Liver (tissue), 9 donors: ENCODE data around the gene POU5F1. TPM values are rescaled to one million over a fixed set of nuclear protein-coding genes. Genes with fewer than 3 reads are reported as not detected.

Experiments
- DNase-seq: peaks from one replicate; pipeline ENCODE4 v3.0.0-alpha.2; 2017; ENCODE audit warnings: low spot score
- H3K27ac ChIP-seq, 2 donors: one replicate each; pipeline ENCODE4 v1.7.0; 2013; ENCODE audit warnings: inconsistent platforms in 2 of 2, low read length in 2 of 2, control low read depth in 1 of 2, low read depth in 1 of 2, mild to moderate bottlenecking in 1 of 2
- H3K27me3 ChIP-seq, 4 donors: one replicate each; pipeline versions ENCODE4 v1.6.1 to v1.7.0; 2013; ENCODE audit warnings: low read length in 3 of 4, inconsistent platforms in 1 of 4, mild to moderate bottlenecking in 1 of 4, moderate library complexity in 1 of 4; ENCODE audit not compliant: control insufficient read depth in 4 of 4, insufficient read depth in 4 of 4
- H3K36me3 ChIP-seq, 4 donors: one replicate each; pipeline versions ENCODE4 v1.6.1 to v1.7.0; 2013; ENCODE audit warnings: low read length in 3 of 4, mild to moderate bottlenecking in 3 of 4, low read depth in 1 of 4, moderate library complexity in 1 of 4; ENCODE audit not compliant: control insufficient read depth in 4 of 4, insufficient read depth in 3 of 4
- H3K4me1 ChIP-seq, 4 donors: one replicate each; pipeline versions ENCODE4 v1.6.1 to v1.7.0; 2013; ENCODE audit warnings: low read length in 3 of 4, mild to moderate bottlenecking in 3 of 4, moderate library complexity in 1 of 4; ENCODE audit not compliant: control insufficient read depth in 4 of 4, insufficient read depth in 4 of 4
- H3K4me3 ChIP-seq, 3 donors: one replicate each; pipeline versions ENCODE4 v1.6.1 to v1.7.0; 2013; ENCODE audit warnings: low read length in 3 of 3, control low read depth in 1 of 3, low read depth in 1 of 3, mild to moderate bottlenecking in 1 of 3
- H3K9ac ChIP-seq, 2 donors: one replicate each; pipeline ENCODE4 v1.7.0; 2013; ENCODE audit warnings: low read length in 2 of 2, mild to moderate bottlenecking in 2 of 2, moderate library complexity in 2 of 2, control low read depth in 1 of 2, low read depth in 1 of 2
- H3K9me3 ChIP-seq, 4 donors: one replicate each; pipeline versions ENCODE4 v1.6.1 to v1.7.0; 2013; ENCODE audit warnings: low read length in 3 of 4; ENCODE audit not compliant: control insufficient read depth in 4 of 4
- FOXA1 ChIP-seq: IDR thresholded peaks from 2 replicates; pipeline ENCODE4 v1.6.1; 2016; ENCODE audit warnings: antibody characterized with exemption
- GABPA ChIP-seq, 2 donors: IDR thresholded peaks in 1 of 2; conservative IDR thresholded peaks in 1 of 2; 2 replicates each; pipeline ENCODE4 v1.6.1; 2016; ENCODE audit warnings: antibody characterized with exemption in 2 of 2, mild to moderate bottlenecking in 1 of 2, moderate library complexity in 1 of 2
- HNF4A ChIP-seq, 2 donors: conservative IDR thresholded peaks; 2 replicates each; pipeline ENCODE4 v1.6.1; 2016; ENCODE audit warnings: antibody characterized with exemption in 2 of 2, mild to moderate bottlenecking in 2 of 2
- HNF4G ChIP-seq: IDR thresholded peaks from 2 replicates; pipeline ENCODE4 v1.6.1; 2016; ENCODE audit warnings: antibody characterized with exemption
- JUND ChIP-seq, 2 donors: IDR thresholded peaks; 2 replicates each; pipeline ENCODE4 v1.6.1; 2016; ENCODE audit warnings: antibody characterized with exemption in 2 of 2
- NR2F2 ChIP-seq: IDR thresholded peaks from 2 replicates; pipeline ENCODE4 v1.6.1; 2016; ENCODE audit warnings: antibody characterized with exemption
- RAD21 ChIP-seq, 2 donors: IDR thresholded peaks; 2 replicates each; pipeline ENCODE4 v1.6.1; 2016; ENCODE audit warnings: antibody characterized with exemption in 2 of 2, mild to moderate bottlenecking in 2 of 2
- RXRA ChIP-seq, 2 donors: IDR thresholded peaks; 2 replicates each; pipeline ENCODE4 v1.6.1; 2017 to 2018; ENCODE audit warnings: antibody characterized with exemption in 2 of 2, mild to moderate bottlenecking in 1 of 2
- SP1 ChIP-seq: IDR thresholded peaks from 2 replicates; pipeline ENCODE4 v1.6.1; 2018; ENCODE audit warnings: antibody characterized with exemption, mild to moderate bottlenecking
- TAF1 ChIP-seq: conservative IDR thresholded peaks from 2 replicates; pipeline ENCODE4 v1.6.1; 2016; ENCODE audit warnings: antibody characterized with exemption, mild to moderate bottlenecking
- YY1 ChIP-seq: IDR thresholded peaks from 2 replicates; pipeline ENCODE4 v1.6.1; 2016; ENCODE audit warnings: antibody characterized with exemption, mild to moderate bottlenecking
- WGBS: extraction: QIAGEN DNeasy Blood & Tissue Kit; methylation state at CpG from one replicate; pipeline ENCODE4 v1.1.7; 2013; 5-methylcytosine and 5-hydroxymethylcytosine counted together
- polyA plus RNA-seq, 2 donors: library from polyadenylated mRNA; stranded (reverse) in 1 of 2; unstranded in 1 of 2; fragments of 200-250 nt in 1 of 2; fragments of >200 nt in 1 of 2; fragmentation: Nextera tagmentation in 1 of 2; extraction: Ambion mirVana in 1 of 2; gene quantifications; one replicate each; pipeline versions ENCODE4 v1.2.1 to v1.2.3, GENCODE V29; 2013 to 2015
- total RNA-seq, 2 donors: library from RNA; depleted of rRNA; stranded (reverse); fragments of >200 nt; gene quantifications; one replicate each; pipeline ENCODE4 v1.2.3, GENCODE V29; 2014
- TF ChIP-seq, protein P1 (sequence below): fragments of 150-350 bp; IDR thresholded peaks from 2 replicates; pipeline ENCODE4 v1.5.1; 2017; ENCODE audit warnings: improper control_type of control experiment, low read depth, low read length; ENCODE audit not compliant: missing input control
- TF ChIP-seq, protein P2 (sequence below): IDR thresholded peaks from 2 replicates; pipeline ENCODE4 v1.6.1; 2016; ENCODE audit warnings: antibody characterized with exemption
- TF ChIP-seq, protein P3 (sequence below): IDR thresholded peaks from 2 replicates; pipeline ENCODE4 v1.6.1; 2016; ENCODE audit warnings: antibody characterized with exemption, mild to moderate bottlenecking
- TF ChIP-seq, protein P4 (sequence below): IDR thresholded peaks from 2 replicates; pipeline ENCODE4 v1.6.1; 2016; ENCODE audit warnings: antibody characterized with exemption
- TF ChIP-seq, protein P5 (sequence below): IDR thresholded peaks from 2 replicates; pipeline ENCODE4 v1.6.1; 2016; ENCODE audit warnings: antibody characterized with exemption
- donor health status: healthy.
- donor health status: healthy.
- donor health status: healthy.
- donor health status: healthy.
- donor health status: healthy.

Gene POU5F1
- total and polyA plus RNA-seq, 4 donors, result 0.32 to 3.2 TPM; not detected in 2

DNA sequence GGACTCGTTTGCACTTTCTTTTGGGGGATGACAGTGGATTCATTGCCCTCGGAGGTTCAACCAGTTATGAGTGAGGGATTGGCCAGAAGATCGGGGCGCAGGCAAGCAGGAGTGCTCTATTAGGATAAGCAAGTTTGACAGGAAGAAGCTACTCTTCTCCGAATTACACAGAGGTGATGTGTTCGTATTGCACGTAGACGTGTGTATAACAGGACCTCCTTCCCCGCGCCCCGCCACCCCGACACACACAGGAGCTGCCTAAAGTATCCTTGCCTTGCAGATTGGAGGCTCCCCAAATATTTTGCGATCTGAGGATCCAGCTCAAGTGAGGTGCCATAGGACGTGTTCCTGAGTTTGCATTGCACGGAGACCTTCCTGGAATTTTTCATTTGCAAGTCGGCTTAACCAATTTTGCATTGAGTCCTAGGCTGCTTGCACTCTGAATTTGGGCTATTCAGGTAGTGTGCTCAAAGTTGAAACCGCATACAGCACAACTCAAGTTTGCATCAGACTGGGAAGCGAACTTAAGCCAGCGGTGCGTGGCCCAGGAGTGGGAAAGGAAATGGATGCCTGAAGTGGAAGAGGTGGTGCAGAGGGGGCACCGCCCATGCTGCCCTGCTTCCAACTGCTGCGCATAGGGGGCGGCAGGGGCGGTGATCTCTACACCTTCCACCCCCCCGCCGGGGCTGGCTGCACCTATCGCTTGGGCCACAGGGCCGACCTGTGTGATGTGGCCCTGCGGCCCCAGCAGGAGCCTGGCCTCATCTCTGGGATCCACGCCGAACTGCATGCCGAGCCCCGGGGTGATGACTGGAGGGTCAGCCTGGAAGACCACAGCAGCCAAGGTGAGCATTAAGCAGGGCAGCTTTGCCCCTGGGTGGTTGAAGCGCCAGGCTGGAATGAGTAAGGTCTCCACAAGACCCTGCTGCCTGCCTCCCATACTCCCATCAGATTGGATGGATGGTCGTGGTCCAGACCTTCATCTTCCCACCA is 11.3 kb downstream of the POU5F1 start:
- H3K27me3 ChIP-seq, result no peaks in the 10 kb centered on the region
- peak overlapping the region; percentile 66 to 74 (median 70) for H3K4me3 ChIP-seq
- H3K9me3 ChIP-seq, result no peaks in the 10 kb centered on the region
- H3K9ac ChIP-seq, result peak overlapping the region in 1 of 2 donors; percentile 42
- H3K36me3 ChIP-seq, result peaks cover 0 to 7% (median under 1%) of the 10 kb centered on the region in 4 donors
- WGBS, result 28% methylated on average over 35 of the region's 35 CpGs
- TF ChIP-seq RAD21 (IDR thresholded peaks at IDR 0.05) (no peak), TAF1 (no peak), FOXA1 (no peak), HNF4G (no peak), JUND (IDR thresholded peaks at IDR 0.05) (no peak), SP1 (no peak), GABPA (IDR thresholded peaks at IDR 0.05 in 1 of 2, conservative IDR thresholded peaks at IDR 0.05 in 1 of 2) (no peak), RXRA (IDR thresholded peaks at IDR 0.05) (no peak), YY1 (no peak), NR2F2 (no peak), HNF4A (conservative IDR thresholded peaks at IDR 0.05) (no peak)
- TF ChIP-seq, protein P1, sequence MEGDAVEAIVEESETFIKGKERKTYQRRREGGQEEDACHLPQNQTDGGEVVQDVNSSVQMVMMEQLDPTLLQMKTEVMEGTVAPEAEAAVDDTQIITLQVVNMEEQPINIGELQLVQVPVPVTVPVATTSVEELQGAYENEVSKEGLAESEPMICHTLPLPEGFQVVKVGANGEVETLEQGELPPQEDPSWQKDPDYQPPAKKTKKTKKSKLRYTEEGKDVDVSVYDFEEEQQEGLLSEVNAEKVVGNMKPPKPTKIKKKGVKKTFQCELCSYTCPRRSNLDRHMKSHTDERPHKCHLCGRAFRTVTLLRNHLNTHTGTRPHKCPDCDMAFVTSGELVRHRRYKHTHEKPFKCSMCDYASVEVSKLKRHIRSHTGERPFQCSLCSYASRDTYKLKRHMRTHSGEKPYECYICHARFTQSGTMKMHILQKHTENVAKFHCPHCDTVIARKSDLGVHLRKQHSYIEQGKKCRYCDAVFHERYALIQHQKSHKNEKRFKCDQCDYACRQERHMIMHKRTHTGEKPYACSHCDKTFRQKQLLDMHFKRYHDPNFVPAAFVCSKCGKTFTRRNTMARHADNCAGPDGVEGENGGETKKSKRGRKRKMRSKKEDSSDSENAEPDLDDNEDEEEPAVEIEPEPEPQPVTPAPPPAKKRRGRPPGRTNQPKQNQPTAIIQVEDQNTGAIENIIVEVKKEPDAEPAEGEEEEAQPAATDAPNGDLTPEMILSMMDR, result no peak
- TF ChIP-seq, protein P2, sequence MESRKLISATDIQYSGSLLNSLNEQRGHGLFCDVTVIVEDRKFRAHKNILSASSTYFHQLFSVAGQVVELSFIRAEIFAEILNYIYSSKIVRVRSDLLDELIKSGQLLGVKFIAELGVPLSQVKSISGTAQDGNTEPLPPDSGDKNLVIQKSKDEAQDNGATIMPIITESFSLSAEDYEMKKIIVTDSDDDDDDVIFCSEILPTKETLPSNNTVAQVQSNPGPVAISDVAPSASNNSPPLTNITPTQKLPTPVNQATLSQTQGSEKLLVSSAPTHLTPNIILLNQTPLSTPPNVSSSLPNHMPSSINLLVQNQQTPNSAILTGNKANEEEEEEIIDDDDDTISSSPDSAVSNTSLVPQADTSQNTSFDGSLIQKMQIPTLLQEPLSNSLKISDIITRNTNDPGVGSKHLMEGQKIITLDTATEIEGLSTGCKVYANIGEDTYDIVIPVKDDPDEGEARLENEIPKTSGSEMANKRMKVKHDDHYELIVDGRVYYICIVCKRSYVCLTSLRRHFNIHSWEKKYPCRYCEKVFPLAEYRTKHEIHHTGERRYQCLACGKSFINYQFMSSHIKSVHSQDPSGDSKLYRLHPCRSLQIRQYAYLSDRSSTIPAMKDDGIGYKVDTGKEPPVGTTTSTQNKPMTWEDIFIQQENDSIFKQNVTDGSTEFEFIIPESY, result no peak
- TF ChIP-seq, protein P3, sequence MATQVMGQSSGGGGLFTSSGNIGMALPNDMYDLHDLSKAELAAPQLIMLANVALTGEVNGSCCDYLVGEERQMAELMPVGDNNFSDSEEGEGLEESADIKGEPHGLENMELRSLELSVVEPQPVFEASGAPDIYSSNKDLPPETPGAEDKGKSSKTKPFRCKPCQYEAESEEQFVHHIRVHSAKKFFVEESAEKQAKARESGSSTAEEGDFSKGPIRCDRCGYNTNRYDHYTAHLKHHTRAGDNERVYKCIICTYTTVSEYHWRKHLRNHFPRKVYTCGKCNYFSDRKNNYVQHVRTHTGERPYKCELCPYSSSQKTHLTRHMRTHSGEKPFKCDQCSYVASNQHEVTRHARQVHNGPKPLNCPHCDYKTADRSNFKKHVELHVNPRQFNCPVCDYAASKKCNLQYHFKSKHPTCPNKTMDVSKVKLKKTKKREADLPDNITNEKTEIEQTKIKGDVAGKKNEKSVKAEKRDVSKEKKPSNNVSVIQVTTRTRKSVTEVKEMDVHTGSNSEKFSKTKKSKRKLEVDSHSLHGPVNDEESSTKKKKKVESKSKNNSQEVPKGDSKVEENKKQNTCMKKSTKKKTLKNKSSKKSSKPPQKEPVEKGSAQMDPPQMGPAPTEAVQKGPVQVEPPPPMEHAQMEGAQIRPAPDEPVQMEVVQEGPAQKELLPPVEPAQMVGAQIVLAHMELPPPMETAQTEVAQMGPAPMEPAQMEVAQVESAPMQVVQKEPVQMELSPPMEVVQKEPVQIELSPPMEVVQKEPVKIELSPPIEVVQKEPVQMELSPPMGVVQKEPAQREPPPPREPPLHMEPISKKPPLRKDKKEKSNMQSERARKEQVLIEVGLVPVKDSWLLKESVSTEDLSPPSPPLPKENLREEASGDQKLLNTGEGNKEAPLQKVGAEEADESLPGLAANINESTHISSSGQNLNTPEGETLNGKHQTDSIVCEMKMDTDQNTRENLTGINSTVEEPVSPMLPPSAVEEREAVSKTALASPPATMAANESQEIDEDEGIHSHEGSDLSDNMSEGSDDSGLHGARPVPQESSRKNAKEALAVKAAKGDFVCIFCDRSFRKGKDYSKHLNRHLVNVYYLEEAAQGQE, result no peak
- TF ChIP-seq, protein P4, sequence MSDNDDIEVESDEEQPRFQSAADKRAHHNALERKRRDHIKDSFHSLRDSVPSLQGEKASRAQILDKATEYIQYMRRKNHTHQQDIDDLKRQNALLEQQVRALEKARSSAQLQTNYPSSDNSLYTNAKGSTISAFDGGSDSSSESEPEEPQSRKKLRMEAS, result no peak
- TF ChIP-seq, protein P5, sequence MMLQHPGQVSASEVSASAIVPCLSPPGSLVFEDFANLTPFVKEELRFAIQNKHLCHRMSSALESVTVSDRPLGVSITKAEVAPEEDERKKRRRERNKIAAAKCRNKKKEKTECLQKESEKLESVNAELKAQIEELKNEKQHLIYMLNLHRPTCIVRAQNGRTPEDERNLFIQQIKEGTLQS, result no peak
- no peak for DNase-seq
- no peak overlapping the region for H3K27ac ChIP-seq
- H3K4me1 ChIP-seq, result peaks cover 3 to 14% (median 11%) of the 10 kb centered on the region in 4 donors
